NCI-H524 (cell line): ENCODE results near the gene PGGHG.

ENCODE experiments used
- DNase-seq, 2 experiments: peaks; one replicate each; lab custom pipeline; 2025; lab: John Stamatoyannopoulos, UW

The PGGHG gene

DNA sequence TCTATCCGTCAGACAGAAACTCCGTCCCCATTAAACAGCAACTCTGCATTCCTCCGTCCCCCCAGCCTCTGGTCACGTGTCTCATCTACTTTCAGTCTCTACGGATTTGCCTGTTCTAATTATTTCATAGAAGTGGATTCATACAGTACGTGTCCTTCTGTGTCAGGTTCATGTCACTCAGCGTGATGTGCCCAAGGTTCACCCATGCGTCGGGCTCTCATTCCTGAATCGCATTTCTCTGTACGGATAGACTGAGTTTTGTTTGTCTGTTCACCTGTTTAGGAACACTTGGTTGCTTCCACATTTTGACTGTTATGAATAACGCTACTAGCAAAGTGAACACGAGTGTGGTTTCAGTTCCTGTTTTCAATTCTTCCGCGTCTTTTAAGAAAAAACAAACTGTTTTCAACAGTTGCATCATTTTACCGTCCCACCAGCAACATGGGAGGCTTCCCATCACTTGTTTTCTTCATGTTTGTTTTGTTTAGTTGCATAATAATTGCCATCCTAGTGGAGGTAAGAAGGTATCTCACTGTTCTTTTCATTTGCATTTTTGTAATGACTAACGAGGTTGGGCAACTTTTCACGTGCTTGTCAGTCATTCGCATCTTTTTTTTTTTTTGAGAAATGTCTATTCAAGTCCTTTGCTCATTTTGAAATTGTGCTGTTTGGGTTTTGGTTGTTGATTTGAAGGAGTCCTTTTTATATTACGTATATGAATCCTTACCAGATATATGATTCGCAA is 19.6 kb upstream of the PGGHG start:
- DNase-seq: no peak

DNA sequence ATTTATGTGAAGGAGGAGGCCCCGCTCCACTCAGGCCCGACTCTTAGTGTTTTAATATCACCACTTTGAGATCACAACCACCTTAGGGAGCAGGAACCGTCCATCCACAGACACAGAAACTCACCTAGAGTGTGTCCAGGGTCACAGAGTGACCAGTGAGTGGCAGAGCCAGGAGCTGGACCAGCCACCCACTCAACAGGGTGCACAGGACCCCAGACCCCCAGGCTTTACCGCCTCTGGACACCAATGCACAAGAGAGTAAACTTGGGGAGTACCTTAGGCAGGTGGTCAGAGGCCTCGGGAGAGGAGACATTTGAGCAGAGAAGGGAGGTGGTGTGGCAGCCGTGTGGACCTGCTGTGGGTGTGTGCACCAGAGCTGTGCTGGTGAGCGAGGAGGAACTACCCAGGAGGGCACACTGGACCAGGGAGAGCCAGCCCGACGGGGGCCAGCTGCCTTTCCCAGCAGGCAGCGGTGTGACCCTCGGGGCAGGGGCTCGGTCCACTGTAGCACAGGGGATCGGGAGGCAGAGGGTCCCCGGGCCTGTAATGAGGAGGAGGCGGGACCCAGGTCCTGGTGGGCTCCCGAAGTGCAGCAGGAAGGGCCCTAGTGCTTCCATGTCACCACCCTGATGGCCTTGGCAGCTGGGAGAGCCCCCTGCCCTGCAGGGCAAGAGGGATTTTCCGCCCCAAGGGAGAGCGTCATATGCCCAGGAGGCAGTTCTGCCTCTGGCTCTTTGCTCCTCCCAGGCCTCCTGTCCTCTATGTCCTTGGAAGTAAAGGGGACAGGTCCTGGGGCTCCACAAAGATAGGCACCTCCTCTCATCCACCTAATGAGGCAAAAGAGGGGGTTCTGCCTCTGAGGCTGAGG is 18.2 kb upstream of the PGGHG start:
- no peak for DNase-seq

DNA sequence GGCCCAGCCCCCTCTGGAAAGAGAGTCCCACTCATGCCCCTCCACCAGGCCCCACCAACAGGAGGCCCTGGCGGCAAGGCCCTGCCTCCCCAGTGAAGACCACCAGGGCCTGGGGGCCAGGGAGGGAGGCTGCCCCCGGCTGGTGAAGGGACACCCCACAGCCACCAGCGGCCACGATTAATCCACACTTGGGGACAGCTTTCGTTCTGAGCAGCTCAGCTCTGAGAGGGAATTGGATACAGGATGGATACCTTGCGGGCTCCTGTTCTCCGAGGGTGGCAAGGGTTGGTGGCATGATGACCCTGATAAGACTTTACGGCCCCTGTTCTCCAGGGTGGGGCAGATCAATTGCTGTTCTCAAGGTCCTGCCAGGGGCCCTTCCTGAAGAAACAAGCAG is 17.6 kb upstream of the PGGHG start:
- DNase-seq: no peak

DNA sequence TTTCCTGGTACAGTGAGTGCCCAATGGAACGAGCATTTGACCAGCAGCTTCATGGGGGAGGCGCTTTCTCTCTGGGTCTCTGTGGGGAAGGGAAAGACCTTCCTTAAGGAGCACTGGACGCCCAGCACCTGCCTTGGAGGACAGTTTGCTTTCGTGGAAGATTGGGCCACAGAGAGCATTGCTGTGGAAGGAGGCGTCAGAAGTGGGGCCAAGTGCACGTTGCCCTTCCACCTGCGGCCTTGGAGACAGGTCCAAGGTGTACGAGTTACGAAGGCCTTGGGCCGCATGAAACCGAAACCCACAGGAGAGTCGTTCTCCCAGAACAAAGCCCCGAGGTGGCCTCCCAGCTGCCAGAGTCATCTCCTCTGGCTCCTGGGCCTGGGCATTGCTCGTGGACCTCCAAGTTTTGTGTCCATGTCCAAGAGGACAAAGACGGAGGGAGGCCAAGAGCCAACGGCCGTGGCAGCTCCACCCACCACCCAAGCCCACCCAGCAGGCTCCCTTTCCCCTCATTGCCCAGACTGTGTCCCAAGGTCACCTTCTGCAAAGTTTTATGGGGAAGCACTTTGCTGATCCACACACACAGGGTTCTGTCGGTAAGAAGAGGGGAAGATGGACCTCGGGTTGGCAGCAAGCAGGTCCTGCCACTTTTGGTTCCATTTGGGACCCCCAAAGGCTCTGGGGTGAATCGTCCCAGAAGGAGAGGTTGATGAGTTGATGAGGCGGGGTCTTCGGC is 16.6 kb upstream of the PGGHG start:
- no peak for DNase-seq

DNA sequence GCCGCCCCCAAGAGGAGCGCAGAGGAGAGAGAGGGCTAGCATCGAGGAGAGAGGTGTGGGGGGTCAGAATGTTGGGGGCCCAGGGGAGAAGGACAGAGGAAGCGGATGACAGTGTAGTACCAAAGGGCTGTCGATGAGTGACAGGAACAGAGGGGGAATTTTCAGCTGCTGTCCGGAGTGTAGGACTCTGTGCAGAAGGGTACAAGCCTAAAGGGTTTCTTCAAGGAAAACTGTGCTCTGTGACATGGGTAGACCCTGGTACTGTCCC is 16.1 kb upstream of the PGGHG start:
- DNase-seq: no peak

DNA sequence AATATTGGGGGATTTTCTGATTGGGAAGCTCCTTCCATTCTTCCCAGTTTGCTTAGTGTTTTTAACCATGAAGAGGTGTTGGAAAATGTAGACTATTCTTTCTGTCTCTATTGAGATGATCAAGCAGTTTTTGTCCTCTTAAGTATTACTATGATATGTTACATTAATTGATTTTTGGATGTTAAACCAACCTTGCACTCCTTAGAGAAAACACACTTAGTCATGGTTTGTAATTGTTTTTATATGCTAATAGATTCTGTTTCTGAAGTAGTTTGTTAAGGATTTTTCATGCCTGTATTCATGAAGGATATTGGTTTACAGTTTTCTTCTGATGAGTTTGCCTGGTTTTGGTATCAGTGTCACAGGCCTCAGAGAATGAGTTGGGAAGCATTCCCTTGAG is 12.7 kb upstream of the PGGHG start:
- no peak for DNase-seq

DNA sequence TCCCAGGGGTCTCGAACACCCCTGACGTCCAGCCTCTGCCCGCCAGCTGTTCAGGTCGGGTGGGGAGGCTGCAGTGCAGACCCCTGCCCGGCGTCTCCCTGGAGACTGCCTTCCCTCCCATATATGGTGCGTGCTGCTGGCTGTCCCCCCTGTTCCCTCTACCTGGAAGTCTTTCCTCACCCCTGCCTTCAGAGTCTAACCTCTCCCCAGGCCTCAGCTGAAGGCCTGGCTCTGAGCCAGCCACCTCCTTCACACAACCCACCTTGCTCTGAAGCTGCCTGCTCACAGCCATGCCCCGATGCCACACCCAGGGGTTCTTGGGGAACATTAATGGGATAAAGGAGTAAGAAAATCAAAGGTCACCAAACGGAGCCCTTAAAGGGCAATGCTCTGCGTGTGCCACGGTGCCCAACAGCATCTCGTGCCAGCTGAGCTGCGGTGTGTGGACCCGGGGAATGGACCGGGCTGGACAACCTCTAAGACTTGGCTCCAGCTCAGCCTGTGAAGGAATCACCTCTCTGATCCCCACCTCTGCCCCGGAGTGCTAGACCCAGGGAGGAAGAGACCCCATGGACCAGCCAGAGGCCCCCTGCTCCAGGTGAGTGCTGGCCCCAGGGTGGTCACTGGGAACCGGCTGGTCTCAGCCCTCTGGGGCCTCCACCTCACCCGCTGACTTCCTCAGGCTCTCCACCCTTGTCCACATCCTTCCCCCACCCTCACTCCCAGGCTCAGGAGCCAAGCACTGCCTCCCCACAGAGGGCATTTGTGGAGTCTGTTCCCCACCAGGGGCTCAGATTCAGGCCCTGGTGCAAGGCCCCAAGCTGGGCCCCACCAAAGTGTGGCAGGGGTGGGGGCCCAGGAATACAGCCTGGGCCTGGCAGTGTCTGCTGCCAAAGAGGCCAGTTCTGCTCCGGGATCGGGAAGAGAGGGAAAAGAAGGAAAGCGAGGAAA is 10.7 kb upstream of the PGGHG start, which contains the start of gene NLRP6:
Gene NLRP6 (plus strand): TSS at position 407 of the 951 bp plus-strand sequence. CDS start 163 bp downstream, at position 570.
- DNase-seq: no peak

DNA sequence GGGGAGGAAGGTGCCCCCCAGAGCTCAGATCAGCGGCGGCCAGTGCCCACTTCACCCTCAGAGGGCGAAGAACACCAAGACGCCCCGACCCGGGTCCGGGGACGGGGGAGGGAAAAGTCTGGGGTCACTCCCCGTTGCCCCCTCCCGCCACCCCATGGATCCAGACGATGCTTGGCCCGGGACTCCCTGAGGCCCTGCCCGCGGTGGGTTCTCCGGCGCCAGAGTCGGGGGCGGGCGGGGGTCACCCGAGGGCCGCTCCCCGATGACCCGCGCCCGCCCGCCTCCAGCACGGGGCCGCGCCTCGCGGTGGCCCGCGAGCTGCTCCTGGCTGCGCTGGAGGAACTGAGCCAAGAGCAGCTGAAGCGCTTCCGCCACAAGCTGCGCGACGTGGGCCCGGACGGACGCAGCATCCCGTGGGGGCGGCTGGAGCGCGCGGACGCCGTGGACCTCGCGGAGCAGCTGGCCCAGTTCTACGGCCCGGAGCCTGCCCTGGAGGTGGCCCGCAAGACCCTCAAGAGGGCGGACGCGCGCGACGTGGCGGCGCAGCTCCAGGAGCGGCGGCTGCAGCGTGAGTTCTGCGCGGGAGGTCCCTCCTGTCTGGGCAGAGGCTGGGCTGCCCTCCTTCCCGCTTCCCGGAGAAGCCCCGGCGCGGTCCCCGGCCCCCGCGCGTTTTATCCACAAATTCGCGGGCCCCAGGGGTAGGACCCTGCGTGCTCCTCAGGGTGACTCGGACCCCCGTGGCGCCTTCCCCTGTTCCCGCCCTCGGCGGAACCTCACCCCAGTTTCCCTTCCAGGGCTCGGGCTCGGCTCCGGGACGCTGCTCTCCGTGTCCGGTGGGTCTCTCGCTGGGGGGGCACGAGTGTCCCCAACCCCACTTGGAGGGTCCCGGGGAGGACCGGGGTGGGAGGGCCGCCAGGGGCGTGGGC is 9.6 kb upstream of the PGGHG start:
- DNase-seq: no peak

DNA sequence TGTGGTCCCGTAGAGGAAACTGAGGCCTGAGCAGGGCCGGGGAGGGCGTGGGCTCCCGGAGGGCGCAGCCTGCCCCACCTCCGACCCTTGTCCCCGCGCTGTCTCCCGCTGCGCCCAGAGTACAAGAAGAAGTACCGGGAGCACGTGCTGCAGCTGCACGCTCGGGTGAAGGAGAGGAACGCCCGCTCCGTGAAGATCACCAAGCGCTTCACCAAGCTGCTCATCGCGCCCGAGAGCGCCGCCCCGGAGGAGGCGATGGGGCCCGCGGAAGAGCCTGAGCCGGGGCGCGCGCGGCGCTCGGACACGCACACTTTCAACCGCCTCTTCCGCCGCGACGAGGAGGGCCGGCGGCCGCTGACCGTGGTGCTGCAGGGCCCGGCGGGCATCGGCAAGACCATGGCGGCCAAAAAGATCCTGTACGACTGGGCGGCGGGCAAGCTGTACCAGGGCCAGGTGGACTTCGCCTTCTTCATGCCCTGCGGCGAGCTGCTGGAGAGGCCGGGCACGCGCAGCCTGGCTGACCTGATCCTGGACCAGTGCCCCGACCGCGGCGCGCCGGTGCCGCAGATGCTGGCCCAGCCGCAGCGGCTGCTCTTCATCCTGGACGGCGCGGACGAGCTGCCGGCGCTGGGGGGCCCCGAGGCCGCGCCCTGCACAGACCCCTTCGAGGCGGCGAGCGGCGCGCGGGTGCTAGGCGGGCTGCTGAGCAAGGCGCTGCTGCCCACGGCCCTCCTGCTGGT is 8.8 kb upstream of the PGGHG start:
- DNase-seq: no peak

DNA sequence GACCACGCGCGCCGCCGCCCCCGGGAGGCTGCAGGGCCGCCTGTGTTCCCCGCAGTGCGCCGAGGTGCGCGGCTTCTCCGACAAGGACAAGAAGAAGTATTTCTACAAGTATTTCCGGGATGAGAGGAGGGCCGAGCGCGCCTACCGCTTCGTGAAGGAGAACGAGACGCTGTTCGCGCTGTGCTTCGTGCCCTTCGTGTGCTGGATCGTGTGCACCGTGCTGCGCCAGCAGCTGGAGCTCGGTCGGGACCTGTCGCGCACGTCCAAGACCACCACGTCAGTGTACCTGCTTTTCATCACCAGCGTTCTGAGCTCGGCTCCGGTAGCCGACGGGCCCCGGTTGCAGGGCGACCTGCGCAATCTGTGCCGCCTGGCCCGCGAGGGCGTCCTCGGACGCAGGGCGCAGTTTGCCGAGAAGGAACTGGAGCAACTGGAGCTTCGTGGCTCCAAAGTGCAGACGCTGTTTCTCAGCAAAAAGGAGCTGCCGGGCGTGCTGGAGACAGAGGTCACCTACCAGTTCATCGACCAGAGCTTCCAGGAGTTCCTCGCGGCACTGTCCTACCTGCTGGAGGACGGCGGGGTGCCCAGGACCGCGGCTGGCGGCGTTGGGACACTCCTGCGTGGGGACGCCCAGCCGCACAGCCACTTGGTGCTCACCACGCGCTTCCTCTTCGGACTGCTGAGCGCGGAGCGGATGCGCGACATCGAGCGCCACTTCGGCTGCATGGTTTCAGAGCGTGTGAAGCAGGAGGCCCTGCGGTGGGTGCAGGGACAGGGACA is 8.0 kb upstream of the PGGHG start:
- no peak for DNase-seq

DNA sequence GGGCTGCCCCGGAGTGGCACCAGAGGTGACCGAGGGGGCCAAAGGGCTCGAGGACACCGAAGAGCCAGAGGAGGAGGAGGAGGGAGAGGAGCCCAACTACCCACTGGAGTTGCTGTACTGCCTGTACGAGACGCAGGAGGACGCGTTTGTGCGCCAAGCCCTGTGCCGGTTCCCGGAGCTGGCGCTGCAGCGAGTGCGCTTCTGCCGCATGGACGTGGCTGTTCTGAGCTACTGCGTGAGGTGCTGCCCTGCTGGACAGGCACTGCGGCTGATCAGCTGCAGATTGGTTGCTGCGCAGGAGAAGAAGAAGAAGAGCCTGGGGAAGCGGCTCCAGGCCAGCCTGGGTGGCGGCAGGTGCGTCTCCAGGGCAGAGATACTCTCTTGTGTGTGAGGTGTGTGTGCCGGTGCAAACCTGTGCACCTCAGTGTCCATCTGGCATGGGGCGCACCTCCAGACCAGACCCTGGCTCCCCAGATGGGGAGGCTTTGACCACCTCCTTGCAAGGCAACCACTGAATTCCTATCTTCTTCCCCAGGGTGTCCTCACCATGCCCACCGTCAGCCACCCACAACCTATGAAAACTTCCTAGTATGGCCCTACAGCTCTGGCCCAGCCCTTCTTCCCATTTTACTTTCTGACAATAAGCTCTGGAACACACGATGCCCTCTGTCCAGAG is 7.3 kb upstream of the PGGHG start:
- DNase-seq: no peak

DNA sequence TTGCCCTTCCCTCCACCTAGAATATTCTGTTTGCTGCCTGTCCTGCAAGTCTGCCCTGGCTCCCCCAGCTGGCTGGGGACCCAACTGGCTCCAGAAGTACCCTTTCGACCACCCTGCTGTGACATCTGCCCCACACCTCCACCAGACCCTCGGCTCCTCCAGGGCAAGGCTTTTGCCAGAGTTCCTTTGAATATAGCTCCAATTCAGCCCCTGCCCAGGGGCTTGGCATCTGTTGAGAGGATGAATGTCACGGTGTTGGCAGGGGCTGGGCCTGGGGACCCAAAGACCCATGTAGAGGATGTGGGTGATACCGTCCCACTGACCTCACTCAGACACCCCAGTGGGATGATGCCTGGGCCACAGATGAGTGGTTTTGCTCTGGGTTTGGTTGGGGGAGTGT is 6.8 kb upstream of the PGGHG start:
- DNase-seq: no peak

DNA sequence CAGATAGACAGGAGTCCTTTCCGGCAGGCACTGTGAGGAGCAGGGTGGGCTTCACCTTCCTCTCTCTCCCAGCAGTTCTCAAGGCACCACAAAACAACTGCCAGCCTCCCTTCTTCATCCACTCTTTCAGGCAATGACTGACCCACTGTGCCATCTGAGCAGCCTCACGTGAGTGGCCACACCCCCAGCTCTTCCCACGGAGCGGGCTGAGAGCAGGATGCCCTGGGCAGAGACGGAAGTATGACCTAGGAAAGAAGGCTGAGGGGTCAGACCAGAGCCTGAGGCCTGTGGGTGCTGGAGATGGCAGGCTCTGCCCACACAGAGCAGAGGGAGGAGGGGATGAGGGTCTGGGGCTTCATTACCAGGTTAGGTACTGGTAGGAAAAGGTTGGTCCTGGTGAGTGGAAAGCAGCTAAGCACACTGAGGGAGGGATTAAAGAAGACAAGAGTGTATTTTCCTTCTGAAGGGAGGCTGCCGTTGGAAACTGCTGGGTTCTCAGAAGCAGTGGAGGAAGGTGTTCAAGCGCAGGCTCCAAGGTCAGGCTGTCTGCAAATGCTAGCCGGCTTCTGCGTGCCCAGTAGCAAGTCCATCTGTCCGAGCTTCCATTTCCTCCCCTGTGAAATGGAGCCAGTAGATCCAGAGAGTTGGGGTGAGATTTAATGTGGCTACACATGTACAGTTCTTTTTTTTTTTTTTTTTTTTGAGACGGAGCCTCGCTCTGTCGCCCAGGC is 6.1 kb upstream of the PGGHG start:
- no peak for DNase-seq

DNA sequence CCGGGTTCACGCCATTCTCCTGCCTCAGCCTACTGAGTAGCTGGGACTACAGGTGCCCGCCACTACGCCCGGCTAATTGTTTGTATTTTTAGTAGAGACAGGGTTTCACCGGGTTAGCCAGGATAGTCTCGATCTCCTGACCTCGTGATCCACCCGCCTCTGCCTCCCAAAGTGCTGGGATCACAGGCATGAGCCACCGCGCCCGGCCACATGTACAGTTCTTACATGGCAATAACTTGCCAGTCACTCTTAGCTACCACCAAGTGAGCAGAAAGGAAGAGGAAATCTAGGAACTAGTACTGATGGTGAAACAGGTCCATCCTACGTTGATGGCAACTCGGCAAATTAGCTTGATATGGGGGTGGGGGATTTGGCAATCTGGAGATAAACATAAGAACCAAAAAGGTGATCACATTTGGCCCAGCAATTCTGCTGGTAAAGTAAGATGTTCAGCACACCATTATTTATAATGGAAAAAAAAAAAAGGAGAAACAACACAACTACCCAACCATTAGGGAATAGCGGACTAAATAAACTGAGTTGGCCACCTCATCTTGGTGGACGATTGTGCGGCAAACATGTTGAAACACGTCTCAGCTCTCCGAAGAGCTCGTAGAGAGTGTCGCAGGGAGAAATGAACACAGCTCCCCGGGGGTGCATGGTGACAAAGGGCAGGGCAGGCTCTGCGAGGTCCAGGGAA is 5.4 kb upstream of the PGGHG start:
- DNase-seq: no peak

DNA sequence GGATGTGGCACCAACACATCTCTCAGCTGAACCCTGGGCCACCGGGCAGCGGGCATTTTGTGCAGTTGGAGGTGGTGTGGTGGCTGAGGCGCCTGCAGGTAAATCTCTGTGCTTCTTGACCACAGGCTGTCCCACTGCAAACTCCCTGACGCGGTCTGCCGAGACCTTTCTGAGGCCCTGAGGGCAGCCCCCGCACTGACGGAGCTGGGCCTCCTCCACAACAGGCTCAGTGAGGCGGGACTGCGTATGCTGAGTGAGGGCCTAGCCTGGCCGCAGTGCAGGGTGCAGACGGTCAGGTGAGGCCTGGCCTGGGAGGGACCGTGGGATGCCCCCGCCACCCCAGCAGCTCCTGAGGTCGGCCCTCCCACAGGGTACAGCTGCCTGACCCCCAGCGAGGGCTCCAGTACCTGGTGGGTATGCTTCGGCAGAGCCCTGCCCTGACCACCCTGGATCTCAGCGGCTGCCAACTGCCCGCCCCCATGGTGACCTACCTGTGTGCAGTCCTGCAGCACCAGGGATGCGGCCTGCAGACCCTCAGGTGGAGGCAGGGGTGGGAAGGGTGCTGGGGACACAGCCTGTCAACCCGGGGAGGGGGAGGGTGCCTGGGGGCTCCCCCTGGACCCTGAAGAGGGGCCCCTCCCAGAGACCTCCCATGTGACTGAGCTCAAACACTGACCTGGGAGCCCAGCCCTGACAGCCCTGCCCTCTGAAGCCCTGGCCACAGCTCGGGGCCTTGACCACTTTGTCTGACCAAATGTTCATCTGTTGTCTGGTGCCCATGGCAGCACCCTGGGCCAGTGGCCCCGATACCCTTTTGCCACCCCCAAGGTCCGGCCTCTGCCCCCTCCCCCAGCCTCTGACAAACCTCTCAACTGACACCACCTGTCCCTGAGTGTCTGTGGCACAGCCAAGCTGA is 4.6 kb upstream of the PGGHG start:
- no peak for DNase-seq
